Stimulated activated CD8-positive, alpha-beta memory T cell treated with anti-CD3 and anti-CD28 coated beads, Interleukin-7, amount 100 ng/mL, for 4 hours (primary cell): ENCODE results near the gene GCAT.

Experiments used
- DNase-seq, 2 donors: peaks; one replicate each; pipeline ENCODE4 v3.0.0-alpha.2; 2020; ENCODE audit warnings: low read depth in 2 of 2

GCAT gene

GRCh38 chr22:37842015-37842793, 34.5 kb downstream of the GCAT start:
- DNase-seq: no peak

- DNase-seq: peak in 1 of 2 donors; percentile 32
Measured at GRCh38 chr22:37843741-37844089, 36.0 kb downstream of the GCAT start.

- no peak for DNase-seq
Measured at GRCh38 chr22:37844904-37845329, 37.2 kb downstream of the GCAT start.

GRCh38 chr22:37846433-37846832, 38.7 kb downstream of the GCAT start:
- DNase-seq: no peak

- no peak for DNase-seq
Measured at GRCh38 chr22:37848587-37849088, 40.9 kb downstream of the GCAT start.

- peak; percentile 73 to 85 for DNase-seq
Measured at GRCh38 chr22:37849089-37849751, 41.5 kb downstream of the GCAT start, which contains the start of gene EIF3L. TSS of gene EIF3L (plus strand) at chr22:37849419. CDS start at chr22:37849450, 31 bp downstream.

- DNase-seq: no peak
Measured at GRCh38 chr22:37850801-37851200, 43.1 kb downstream of the GCAT start.

- DNase-seq: no peak
Measured at GRCh38 chr22:37852418-37852817, 44.7 kb downstream of the GCAT start.

GRCh38 chr22:37854946-37855345, 47.2 kb downstream of the GCAT start:
- DNase-seq: no peak

- DNase-seq: no peak
Measured at GRCh38 chr22:37855462-37855861, 47.7 kb downstream of the GCAT start.

- no peak for DNase-seq
Measured at GRCh38 chr22:37860796-37861421, 53.2 kb downstream of the GCAT start.

GRCh38 chr22:37862570-37863325, 55.0 kb downstream of the GCAT start:
- DNase-seq: no peak

GRCh38 chr22:37865510-37865909, 57.8 kb downstream of the GCAT start:
- no peak for DNase-seq
